Activated B cell treated with CpG ODN at 0.5 μM for 24 hours (primary cell): ENCODE measurements around the gene SMIM10L2A. TPM values are rescaled to one million over a fixed set of nuclear protein-coding genes. Genes with fewer than 3 reads are reported as not detected.

Source experiments
- ATAC-seq: fragments of 200-7000 bp; cut with Tn5 transposase; one replicate; pipeline ENCODE4 v1.10.0; 2021; ENCODE audit warnings: low read depth, mild to moderate bottlenecking, moderate library complexity
- CTCF ChIA-PET: fragments of 350-600 bp; sonication (Branson Sonifier 250); formaldehyde crosslinking; loops from one replicate; lab custom pipeline; 2021; ENCODE audit warnings: antibody characterized with exemption; lab: Charles Lee
- POLR2A ChIA-PET: fragments of 350-600 bp; sonication (Branson Sonifier 250); formaldehyde crosslinking; loops from one replicate; lab custom pipeline; 2021; ENCODE audit warnings: antibody characterized with exemption; lab: Charles Lee
- DNase-seq: peaks from one replicate; pipeline ENCODE4 v3.0.0; 2022
- H3K27ac Mint-ChIP-seq: one replicate; pipeline ENCODE4 v1.8.0; 2020; ENCODE audit warnings: mixed read lengths
- H3K27me3 Mint-ChIP-seq: one replicate; pipeline ENCODE4 v1.8.0; 2021; ENCODE audit warnings: mixed read lengths
- H3K36me3 Mint-ChIP-seq: one replicate; pipeline ENCODE4 v1.8.0; 2021; ENCODE audit warnings: low read depth, mixed read lengths
- H3K4me1 Mint-ChIP-seq: one replicate; pipeline ENCODE4 v1.8.0; 2021; ENCODE audit warnings: mixed read lengths
- H3K4me3 Mint-ChIP-seq: one replicate; pipeline ENCODE4 v1.8.0; 2020; ENCODE audit warnings: mild to moderate bottlenecking, mixed read lengths
- H3K9me3 Mint-ChIP-seq: one replicate; pipeline ENCODE4 v1.8.0; 2020; ENCODE audit warnings: mixed read lengths
- intact Hi-C: fragments of 100-400 bp; cut with micrococcal nuclease; formaldehyde crosslinking; loops from one replicate; pipeline ENCODE4 v1.15.1; 2024
- total RNA-seq: library from RNA; stranded (reverse); gene quantifications from 2 replicates; pipeline ENCODE4 v1.2.3, GENCODE V29; 2022
- TF ChIP-seq, protein P1 (sequence below): fragments of 200-600 bp; IDR thresholded peaks from one replicate; pipeline ENCODE4 v1.8.0; 2022; ENCODE audit warnings: antibody characterized with exemption, mild to moderate bottlenecking

The SMIM10L2A gene
- total RNA-seq, 1 donor from 2014 or later: 0.11 TPM

DNA sequence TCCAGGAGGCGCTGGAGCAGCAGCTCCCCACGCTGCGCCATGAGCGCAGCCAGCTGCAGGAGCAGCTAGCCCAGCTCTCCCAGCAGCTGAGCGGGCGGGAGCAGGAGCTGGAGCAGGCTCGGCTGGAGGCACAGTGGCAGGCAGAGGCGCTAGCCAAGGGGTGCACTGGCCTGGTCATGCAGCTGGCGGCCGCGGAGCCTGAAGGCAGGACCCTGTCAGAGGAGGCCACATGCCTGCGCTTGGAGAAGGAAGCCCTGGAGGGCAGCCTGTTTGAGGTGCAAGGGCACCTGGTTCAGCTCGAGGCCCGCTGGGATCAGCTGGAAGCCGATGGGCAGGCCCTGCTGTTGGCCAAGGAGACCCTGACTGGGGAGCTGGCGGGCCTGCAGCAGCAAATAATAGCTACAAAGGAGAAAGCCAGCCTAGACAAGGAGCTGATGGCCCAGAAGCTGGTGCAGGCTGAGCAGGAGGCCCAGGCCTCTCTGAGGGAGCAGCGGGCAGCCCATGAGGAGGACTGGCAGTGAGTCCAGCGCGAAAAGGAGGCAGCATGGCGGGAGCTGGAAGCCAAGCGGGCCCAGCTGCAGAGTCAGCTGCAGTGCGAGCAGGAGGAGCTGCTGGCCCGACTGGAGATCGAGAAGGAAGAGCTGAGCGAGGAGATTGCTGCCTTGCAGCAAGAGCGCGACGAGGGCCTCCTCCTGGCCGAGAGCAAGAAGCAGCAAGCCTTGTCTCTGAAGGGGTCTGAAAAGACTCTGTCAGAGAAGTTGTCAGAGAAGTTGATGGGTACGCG, 13.6 kb downstream of the SMIM10L2A start:
- intact Hi-C loops: no loop called here
- POLR2A ChIA-PET: interaction anchor here (0.6 kb wide), 1 partner anchor 448 kb away, joined by 5 read pairs; no protein-coding TSS in a partner anchor
- H3K36me3 Mint-ChIP-seq: no peaks in the 10 kb centered on the region
- no peaks in the 10 kb centered on the region for H3K4me1 Mint-ChIP-seq
- TF ChIP-seq, protein P1, sequence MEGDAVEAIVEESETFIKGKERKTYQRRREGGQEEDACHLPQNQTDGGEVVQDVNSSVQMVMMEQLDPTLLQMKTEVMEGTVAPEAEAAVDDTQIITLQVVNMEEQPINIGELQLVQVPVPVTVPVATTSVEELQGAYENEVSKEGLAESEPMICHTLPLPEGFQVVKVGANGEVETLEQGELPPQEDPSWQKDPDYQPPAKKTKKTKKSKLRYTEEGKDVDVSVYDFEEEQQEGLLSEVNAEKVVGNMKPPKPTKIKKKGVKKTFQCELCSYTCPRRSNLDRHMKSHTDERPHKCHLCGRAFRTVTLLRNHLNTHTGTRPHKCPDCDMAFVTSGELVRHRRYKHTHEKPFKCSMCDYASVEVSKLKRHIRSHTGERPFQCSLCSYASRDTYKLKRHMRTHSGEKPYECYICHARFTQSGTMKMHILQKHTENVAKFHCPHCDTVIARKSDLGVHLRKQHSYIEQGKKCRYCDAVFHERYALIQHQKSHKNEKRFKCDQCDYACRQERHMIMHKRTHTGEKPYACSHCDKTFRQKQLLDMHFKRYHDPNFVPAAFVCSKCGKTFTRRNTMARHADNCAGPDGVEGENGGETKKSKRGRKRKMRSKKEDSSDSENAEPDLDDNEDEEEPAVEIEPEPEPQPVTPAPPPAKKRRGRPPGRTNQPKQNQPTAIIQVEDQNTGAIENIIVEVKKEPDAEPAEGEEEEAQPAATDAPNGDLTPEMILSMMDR: no peak
- DNase-seq (no peak), ATAC-seq (no peak)
- H3K27ac Mint-ChIP-seq: no peak overlapping the region
- CTCF ChIA-PET: no interaction called here
- peaks cover 6% of the 10 kb centered on the region for H3K9me3 Mint-ChIP-seq
- no peak overlapping the region for H3K4me3 Mint-ChIP-seq
- H3K27me3 Mint-ChIP-seq: peaks cover 1% of the 10 kb centered on the region

DNA sequence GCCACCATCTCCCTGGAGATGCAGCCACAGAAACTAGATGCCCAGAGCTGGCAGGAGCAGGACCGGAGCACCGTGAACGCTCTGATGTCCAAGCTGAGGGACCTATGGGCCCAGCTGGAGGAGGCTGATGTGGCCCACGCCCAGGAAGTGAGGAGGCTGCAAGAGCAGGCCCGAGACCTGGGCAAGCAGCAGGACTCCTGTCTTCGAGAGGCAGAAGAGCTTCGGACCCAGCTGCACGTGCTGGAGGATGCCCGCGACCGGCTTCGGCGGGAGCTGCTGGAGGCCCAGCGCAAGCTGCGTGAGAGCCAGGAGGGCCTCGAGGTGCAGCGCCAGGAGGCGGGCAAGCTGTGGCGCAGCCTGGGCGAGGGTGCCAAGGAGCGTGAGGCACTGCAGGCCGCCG, 14.2 kb downstream of the SMIM10L2A start:
- Mint-ChIP-seq H3K36me3 (no peaks in the 10 kb centered on the region), H3K9me3 (peaks cover 6% of the 10 kb centered on the region), H3K4me3 (no peak overlapping the region), H3K27ac (no peak overlapping the region), H3K27me3 (peaks cover 1% of the 10 kb centered on the region), H3K4me1 (no peaks in the 10 kb centered on the region)
- intact Hi-C loops: no loop called here
- ATAC-seq (no peak), DNase-seq (no peak)
- TF ChIP-seq, protein P1: no peak
- ChIA-PET POLR2A (interaction anchor here (0.6 kb wide), 1 partner anchor 449 kb away, joined by 5 read pairs; no protein-coding TSS in a partner anchor), CTCF (no interaction called here)

GRCh38 chrX:135436456-135436855, 14.7 kb downstream of the SMIM10L2A start:
- peaks cover 1% of the 10 kb centered on the region for H3K27me3 Mint-ChIP-seq
- no peak overlapping the region for H3K27ac Mint-ChIP-seq
- H3K9me3 Mint-ChIP-seq: peaks cover 3% of the 10 kb centered on the region
- ChIA-PET CTCF (no interaction called here), POLR2A (no interaction called here)
- DNase-seq (no peak), ATAC-seq (no peak)
- intact Hi-C loops: no loop called here
- no peak overlapping the region for H3K4me3 Mint-ChIP-seq
- H3K4me1 Mint-ChIP-seq: no peaks in the 10 kb centered on the region
- TF ChIP-seq, protein P1: no peak
- no peaks in the 10 kb centered on the region for H3K36me3 Mint-ChIP-seq

GRCh38 chrX:135436966-135437866, 15.5 kb downstream of the SMIM10L2A start:
- Mint-ChIP-seq H3K9me3 (no peaks in the 10 kb centered on the region), H3K27me3 (peaks cover 1% of the 10 kb centered on the region), H3K4me1 (no peaks in the 10 kb centered on the region), H3K27ac (no peak overlapping the region), H3K36me3 (no peaks in the 10 kb centered on the region), H3K4me3 (no peak overlapping the region)
- TF ChIP-seq, protein P1: no peak
- POLR2A ChIA-PET: no interaction called here
- intact Hi-C loops: no loop called here
- DNase-seq (no peak), ATAC-seq (no peak)
- CTCF ChIA-PET: no interaction called here
